NCI-H2081 treated with DMSO at 0.1 percent for 48 hours (cell line): Measurements from ENCODE around the gene MT1B.
"Not testable (repeated sequence)": the region's sequence is repeated elsewhere in the genome, so short reads cannot be mapped to it uniquely, and the experiment has no call there.

Experiments
- DNase-seq: peaks from one replicate; lab custom pipeline; 2025; lab: John Stamatoyannopoulos, UW

MT1B gene

DNA sequence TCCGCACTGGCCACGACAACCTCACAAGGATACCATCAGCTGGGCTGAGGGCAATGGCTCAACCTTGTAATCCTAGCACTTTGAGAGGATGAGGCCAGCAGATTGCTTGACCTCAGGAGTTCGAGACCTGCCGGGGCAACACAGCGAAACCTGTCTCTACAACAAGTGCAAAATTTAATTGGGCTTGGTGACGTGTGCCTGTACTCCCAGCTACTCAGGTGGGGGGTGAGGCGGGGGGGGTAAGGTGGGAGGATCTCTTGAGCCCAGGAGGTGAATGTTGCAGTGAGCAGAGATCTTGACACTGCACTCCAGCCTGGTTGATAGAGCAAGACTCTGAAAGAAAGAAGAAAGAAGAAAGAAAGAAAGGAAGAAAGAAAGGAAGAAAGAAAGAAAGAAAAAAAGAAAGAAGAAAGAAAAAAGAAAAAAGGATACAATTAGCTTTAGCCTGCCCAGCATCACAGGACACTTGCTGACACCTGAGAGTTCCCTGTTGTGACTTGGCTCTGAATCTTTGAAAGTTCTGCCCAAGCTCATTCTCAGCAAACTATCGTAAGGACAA lies 31.3 kb upstream of the MT1B start:
- no peak for DNase-seq

- not testable (repeated sequence) for DNase-seq
Measured at GRCh38 chr16:56621665-56622445, 29.8 kb upstream of the MT1B start.

- not testable (repeated sequence) for DNase-seq
Measured at GRCh38 chr16:56623184-56623583, 28.5 kb upstream of the MT1B start.

DNA sequence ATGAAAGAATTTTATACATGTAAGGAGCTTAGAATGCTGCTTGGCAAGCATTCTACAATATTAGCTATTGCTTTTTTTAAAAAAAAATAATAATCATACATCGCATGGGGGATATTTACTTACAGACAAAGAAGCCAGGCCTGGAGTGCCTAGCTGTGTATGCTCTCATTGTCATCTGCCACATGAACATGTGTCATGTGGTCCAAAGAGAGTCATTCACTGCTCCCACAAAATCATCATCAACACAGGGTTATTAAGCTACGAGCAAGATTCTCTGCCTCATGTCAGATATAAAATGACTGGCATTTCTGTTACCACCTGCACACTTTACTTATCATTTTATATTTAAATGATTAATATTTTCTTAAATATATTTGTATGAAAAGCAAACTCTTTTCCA lies 28.0 kb upstream of the MT1B start:
- DNase-seq, result no peak

DNA sequence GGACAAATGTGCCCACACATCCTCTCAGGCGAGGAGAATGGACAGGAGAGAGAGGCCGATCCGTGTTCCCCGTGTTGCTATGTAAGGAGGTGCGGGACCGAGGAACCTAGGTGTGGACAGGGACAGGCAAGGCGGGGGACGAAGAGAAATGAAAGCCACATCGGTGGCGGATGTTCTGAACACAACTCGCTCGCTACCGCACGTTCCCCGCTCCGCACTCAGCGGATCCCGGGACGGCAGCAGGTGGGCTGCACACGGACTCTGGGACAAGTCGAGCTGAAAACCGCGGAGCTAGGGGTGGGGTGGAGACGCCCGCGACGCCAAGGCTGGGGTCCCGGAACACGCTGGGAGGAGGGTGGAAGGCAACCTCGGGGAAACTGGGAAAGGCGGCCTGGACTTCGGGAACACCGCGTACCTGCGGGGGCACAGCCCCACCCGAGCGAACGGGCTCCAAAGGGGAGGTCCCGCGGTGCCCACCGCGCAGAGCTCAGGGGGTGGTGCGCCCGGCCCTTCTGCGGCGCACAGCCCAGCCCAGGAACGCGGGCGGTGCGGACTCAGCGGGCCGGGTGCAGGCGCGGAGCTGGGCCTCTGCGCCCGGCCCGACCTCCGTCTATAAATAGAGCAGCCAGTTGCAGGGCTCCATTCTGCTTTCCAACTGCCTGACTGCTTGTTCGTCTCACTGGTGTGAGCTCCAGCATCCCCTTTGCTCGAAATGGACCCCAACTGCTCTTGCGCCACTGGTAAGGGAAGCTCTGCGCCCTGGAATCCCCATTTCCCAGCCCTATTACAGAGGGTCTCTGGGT lies 26.3 kb upstream of the MT1B start, which contains the start of gene MT1E:
Gene MT1E (plus strand): TSS at position 642 of the 803 bp plus-strand sequence. CDS start 71 bp downstream, at position 713.
- no peak for DNase-seq

- no peak for DNase-seq
Measured at GRCh38 chr16:56625943-56626654, 25.6 kb upstream of the MT1B start.

DNA sequence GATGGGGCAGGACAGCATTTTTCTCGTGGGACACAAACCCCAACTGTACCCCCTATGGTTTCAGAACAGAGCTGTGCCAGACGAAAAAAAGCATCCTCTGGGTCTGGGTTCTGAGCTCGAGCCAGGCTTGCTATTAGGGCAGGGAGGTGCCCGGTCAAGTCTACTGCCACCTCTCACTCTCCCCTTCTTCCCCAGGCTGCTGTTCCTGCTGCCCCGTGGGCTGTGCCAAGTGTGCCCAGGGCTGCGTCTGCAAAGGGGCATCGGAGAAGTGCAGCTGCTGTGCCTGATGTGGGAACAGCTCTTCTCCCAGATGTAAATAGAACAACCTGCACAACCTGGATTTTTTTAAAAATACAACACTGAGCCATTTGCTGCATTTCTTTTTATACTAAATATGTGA lies 25.0 kb upstream of the MT1B start:
- no peak for DNase-seq

GRCh38 chr16:56628486-56629350 lies 23.0 kb upstream of the MT1B start:
- DNase-seq, result no peak

GRCh38 chr16:56629531-56629930 lies 22.2 kb upstream of the MT1B start:
- no peak for DNase-seq

DNA sequence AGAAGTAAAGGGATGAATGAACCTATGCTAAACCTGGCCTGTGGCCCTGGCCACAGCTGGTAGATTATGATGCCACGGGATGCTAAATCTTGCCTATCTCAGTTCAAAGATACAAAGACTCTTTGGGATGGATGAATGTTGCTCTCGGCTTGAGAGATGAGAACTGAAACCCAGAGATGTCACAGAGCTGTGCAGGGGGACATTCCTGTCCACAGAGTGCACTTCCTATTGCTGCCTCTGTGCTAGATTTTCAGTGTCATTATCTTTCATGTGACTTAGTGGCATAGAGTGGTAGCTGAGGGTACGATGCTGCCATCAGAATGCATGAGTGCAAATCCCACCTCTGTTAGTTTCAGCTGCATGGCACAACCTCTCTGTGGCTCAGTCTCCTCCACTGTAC lies 21.6 kb upstream of the MT1B start:
- DNase-seq, result no peak

GRCh38 chr16:56631197-56631596 lies 20.5 kb upstream of the MT1B start:
- no peak for DNase-seq

- no peak for DNase-seq
Measured at GRCh38 chr16:56631832-56632155, 19.9 kb upstream of the MT1B start.

- no peak for DNase-seq
Measured at GRCh38 chr16:56632156-56632847, 19.4 kb upstream of the MT1B start, which contains the start of gene MT1M. TSS of gene MT1M (plus strand) at chr16:56632659. CDS start at chr16:56632732, 73 bp downstream.

GRCh38 chr16:56632848-56633365 lies 18.8 kb upstream of the MT1B start:
- no peak for DNase-seq

DNA sequence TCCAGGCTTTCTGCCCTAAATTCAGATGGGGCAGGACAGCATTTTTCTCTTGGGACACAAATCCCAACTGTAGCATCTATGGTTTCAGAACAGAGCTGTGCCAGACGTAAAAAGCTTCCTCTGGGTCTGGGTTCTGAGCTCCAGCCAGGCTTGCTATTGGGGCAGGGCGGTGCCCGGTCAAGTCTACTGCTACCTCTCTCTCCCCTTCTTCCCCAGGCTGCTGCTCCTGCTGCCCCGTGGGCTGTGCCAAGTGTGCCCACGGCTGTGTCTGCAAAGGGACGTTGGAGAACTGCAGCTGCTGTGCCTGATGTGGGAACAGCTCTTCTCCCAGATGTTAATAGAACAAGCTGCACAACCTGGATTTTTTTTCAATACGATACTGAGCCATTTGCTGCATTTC lies 18.2 kb upstream of the MT1B start:
- DNase-seq, result no peak

DNA sequence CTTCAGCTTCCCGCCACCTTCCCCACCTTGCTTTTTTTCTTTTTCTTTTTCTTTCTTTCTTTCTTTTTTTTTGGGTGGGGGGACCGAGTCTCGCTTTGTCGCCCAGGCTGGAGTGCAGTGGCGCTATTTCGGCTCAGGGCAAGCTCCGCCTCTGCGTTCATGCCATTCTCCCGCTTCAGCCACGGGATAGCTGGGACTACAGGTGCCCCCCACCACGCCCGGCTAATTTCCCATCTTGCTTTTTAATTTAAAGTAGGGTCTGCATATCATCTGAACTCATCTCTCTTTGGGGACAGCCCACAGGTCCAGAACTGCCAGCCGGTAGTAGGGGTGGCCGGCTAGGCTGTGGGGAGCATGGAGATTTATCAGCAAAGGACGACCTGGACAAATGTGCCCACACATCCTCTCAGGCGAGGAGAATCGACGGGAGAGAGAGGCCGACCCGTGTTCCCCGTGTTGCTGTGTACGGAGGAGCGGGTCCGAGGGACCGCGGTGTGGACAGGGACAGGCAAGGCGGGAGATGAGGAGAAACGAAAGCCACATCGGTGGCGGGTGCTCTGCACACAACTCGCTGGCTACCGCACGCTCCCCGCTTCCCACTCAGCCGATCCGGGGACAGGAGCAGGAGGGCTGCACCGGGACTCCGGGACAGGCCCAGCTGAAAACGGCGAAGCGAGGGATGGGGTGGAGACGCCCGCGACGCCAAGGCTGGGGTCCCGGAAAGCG lies 16.8 kb upstream of the MT1B start:
- no peak for DNase-seq

- no peak for DNase-seq
Measured at GRCh38 chr16:56635441-56635967, 16.2 kb upstream of the MT1B start.

- no peak for DNase-seq
Measured at GRCh38 chr16:56636616-56637413, 14.9 kb upstream of the MT1B start.
